Neural crest cell (in vitro differentiated cells): ENCODE measurements around the gene CHMP4A. TPM values are rescaled to one million over a fixed set of nuclear protein-coding genes. Genes with fewer than 3 reads are reported as not detected.

Source experiments
- DNase-seq: peaks from one replicate; pipeline ENCODE4 v3.0.0; 2021; ENCODE audit warnings: low read depth, mixed read lengths, low spot score
- H3K27ac Mint-ChIP-seq: one replicate; pipeline ENCODE4 v1.8.0; 2021; ENCODE audit warnings: mild to moderate bottlenecking, mixed read lengths; ENCODE audit not compliant: unreplicated experiment
- H3K27me3 Mint-ChIP-seq: 2 replicates; pipeline ENCODE4 v1.8.0; 2021; ENCODE audit warnings: low read depth, mild to moderate bottlenecking, mixed read lengths
- H3K36me3 Mint-ChIP-seq: 2 replicates; pipeline ENCODE4 v1.8.0; 2021; ENCODE audit warnings: low read depth, mild to moderate bottlenecking, mixed read lengths
- H3K4me1 Mint-ChIP-seq: 2 replicates; pipeline ENCODE4 v1.8.0; 2021; ENCODE audit warnings: mixed read lengths
- H3K4me3 Mint-ChIP-seq: one replicate; pipeline ENCODE4 v1.8.0; 2021; ENCODE audit warnings: mild to moderate bottlenecking, mixed read lengths
- H3K9me3 Mint-ChIP-seq: 2 replicates; pipeline ENCODE4 v1.8.0; 2021; ENCODE audit warnings: mixed read lengths
- total RNA-seq: library from RNA; stranded (reverse); gene quantifications from 2 replicates; pipeline ENCODE4 v1.2.1, GENCODE V29; 2021
- TF ChIP-seq, protein P1 (sequence below): fragments of 200-600 bp; sonication (generic); conservative IDR thresholded peaks from 2 replicates; pipeline ENCODE4 v1.5.0; 2021; ENCODE audit warnings: antibody characterized with exemption, mild to moderate bottlenecking

Gene CHMP4A
- total RNA-seq, 1 donor from 2014 or later: 44.7 TPM

DNA sequence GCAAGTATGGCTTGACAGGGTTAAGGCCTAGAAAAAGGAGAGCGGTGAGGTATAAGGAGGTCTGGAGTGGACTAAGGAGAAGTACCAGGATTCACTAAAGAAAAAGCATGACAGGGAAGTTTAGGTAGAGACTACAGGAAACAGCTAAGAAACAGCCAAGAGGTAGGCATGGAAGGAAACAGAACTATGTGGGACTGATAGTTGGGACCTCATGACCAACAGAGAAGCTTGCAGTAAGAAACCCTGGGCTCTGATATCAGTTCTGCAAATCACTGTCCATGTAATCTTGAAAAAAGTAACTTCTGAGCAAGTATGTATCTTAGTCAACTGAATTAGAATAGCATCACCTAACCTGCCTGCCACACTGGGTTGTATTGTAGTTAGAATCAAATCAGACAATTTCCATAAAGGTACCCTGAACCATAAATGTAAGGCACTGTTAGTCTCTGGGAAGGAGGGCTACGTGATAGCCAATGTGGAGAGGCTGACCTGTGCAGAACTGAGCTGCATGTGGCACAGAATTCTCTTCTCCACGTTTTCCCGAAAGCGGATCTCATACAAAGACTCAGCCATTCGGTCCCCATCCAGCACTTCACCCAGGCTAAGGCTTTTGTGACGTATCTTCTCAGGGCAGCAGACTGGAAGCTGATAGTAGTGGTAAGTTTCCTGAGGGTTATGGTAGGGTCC is 19.0 kb downstream of the CHMP4A start:
- H3K27ac Mint-ChIP-seq: peak overlapping the region; percentile 87
- H3K4me3 Mint-ChIP-seq: peak overlapping the region; percentile 96

GRCh38 chr14:24192933-24193332 is 20.4 kb downstream of the CHMP4A start:
- Mint-ChIP-seq H3K27ac (no peak overlapping the region), H3K9me3 (no peaks in the 10 kb centered on the region), H3K4me1 (peaks cover 46% of the 10 kb centered on the region), H3K27me3 (peaks cover 3% of the 10 kb centered on the region), H3K4me3 (peak overlapping the region; percentile 63), H3K36me3 (peaks cover 15% of the 10 kb centered on the region)
- DNase-seq: no peak
- TF ChIP-seq, protein P1, sequence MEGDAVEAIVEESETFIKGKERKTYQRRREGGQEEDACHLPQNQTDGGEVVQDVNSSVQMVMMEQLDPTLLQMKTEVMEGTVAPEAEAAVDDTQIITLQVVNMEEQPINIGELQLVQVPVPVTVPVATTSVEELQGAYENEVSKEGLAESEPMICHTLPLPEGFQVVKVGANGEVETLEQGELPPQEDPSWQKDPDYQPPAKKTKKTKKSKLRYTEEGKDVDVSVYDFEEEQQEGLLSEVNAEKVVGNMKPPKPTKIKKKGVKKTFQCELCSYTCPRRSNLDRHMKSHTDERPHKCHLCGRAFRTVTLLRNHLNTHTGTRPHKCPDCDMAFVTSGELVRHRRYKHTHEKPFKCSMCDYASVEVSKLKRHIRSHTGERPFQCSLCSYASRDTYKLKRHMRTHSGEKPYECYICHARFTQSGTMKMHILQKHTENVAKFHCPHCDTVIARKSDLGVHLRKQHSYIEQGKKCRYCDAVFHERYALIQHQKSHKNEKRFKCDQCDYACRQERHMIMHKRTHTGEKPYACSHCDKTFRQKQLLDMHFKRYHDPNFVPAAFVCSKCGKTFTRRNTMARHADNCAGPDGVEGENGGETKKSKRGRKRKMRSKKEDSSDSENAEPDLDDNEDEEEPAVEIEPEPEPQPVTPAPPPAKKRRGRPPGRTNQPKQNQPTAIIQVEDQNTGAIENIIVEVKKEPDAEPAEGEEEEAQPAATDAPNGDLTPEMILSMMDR: no peak

More for the DNA sequence above, 19.0 kb downstream of the CHMP4A start:
- Mint-ChIP-seq H3K27me3 (no peaks in the 10 kb centered on the region), H3K9me3 (no peaks in the 10 kb centered on the region), H3K4me1 (peaks cover 41% of the 10 kb centered on the region), H3K36me3 (peaks cover 23% of the 10 kb centered on the region)
- DNase-seq: no peak
- TF ChIP-seq, protein P1: no peak

DNA sequence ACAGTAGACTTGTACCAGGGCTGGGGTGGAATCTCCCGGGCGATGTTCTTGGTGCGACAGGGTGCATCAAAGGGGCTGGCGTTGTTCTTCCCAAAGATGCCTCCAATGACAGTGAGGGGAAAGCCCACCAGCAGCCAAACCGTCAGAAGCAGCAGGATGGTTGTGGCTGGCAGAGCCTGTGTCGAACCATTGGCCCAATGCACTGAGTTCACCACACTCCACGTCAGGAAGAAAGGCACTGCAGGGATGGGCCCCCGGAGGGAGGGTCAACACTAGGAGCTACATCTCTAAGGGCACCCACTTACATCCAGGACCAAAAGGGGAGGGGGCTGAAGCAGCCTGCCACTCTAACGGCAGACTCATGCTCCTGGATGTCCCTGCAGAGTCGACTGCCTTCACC is 22.9 kb downstream of the CHMP4A start:
- H3K4me1 Mint-ChIP-seq: peaks cover 43% of the 10 kb centered on the region
- H3K27me3 Mint-ChIP-seq: peaks cover 3% of the 10 kb centered on the region
- TF ChIP-seq, protein P1: no peak
- H3K4me3 Mint-ChIP-seq: peak overlapping the region; percentile 49
- no peak for DNase-seq
- H3K27ac Mint-ChIP-seq: no peak overlapping the region
- peaks cover 15% of the 10 kb centered on the region for H3K36me3 Mint-ChIP-seq
- H3K9me3 Mint-ChIP-seq: no peaks in the 10 kb centered on the region

DNA sequence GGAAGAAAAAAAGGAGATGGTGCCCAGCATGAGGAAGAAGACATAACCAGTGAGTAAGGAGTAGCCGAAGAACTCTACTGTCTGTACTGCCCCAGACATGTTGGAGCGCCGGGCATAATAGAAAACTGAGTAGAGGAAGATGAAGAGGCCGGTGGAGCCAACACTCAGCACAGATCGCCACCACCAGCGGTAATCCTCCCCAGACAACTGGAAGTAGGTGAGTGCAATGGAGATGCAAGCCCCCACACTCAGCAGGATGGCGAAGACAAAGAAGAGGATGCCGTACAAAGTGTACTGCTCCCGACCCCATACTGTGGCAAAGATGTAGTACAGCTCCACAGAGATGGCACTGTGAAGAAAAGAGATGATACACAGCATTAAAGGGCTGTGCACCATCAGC is 23.8 kb downstream of the CHMP4A start:
- Mint-ChIP-seq H3K4me1 (peaks cover 37% of the 10 kb centered on the region), H3K36me3 (peaks cover 15% of the 10 kb centered on the region), H3K27ac (peak overlapping the region; percentile 9), H3K27me3 (peaks cover 3% of the 10 kb centered on the region), H3K9me3 (no peaks in the 10 kb centered on the region), H3K4me3 (peak overlapping the region; percentile 98)
- TF ChIP-seq, protein P1: no peak
- no peak for DNase-seq

DNA sequence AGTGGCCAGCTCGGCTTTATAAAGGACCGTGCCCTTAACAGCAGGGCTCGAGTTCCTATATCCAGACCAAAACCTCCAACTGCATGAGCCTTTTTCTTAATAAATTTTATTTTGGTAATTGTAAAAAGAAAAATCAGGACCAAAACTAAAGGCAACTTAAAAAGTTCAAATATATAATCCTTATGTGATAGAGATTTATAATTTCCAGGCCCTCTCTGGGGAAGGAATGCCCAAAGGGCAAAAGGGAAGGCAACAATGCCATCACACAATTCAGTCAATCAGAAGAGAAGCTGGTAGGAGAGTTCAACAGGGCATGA is 24.3 kb downstream of the CHMP4A start:
- Mint-ChIP-seq H3K9me3 (no peaks in the 10 kb centered on the region), H3K27me3 (peaks cover 3% of the 10 kb centered on the region), H3K27ac (peak overlapping the region; percentile 92), H3K4me1 (peaks cover 33% of the 10 kb centered on the region), H3K36me3 (peaks cover 14% of the 10 kb centered on the region), H3K4me3 (peak overlapping the region; percentile 98)
- TF ChIP-seq, protein P1: no peak
- no peak for DNase-seq
